ENCODE results near the gene HERPUD2. TPM values are rescaled to one million over a fixed set of nuclear protein-coding genes. Genes with fewer than 3 reads are reported as not detected.

HERPUD2 gene
- total RNA-seq, 1 donor from 2014 or later: 28.3 TPM

GRCh38 chr7:35720032-35720431, 25.1 kb upstream of the HERPUD2 start:
- no peaks in the 10 kb centered on the region for H3K27me3 Mint-ChIP-seq (ENCODE audit: low read depth)
- H3K4me1 Mint-ChIP-seq (ENCODE audit: low read depth): peaks cover 18% of the 10 kb centered on the region
- H3K27ac Mint-ChIP-seq (ENCODE audit: unreplicated experiment): no peak overlapping the region

DNA sequence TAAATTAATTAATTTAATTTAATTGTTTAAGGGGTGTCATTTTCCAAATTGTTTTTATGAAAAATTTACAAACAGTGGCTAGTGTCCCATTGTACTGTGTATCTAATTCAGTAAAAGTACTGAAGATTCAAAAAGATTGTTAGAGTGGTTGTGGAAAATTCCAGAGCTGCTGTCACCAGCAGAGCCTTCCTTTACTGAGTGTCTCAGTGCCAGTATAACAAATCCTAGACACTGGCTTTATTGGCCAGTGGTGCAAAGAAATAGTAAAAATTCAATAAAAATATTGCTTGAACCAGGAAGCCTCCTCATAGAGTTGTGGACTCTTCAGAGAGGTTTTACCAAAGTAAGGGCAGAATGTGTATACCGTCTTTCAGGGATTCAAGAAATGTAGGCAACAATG, 23.1 kb upstream of the HERPUD2 start:
- no peaks in the 10 kb centered on the region for H3K36me3 Mint-ChIP-seq (ENCODE audit: low read depth)
- H3K4me3 Mint-ChIP-seq (ENCODE audit: unreplicated experiment): no peak overlapping the region
- H3K9me3 Mint-ChIP-seq (ENCODE audit: low read depth): no peaks in the 10 kb centered on the region
- peaks cover 25% of the 10 kb centered on the region for H3K4me1 Mint-ChIP-seq (ENCODE audit: low read depth)
- DNase-seq (ENCODE audit: low spot score): no peak
- TF ChIP-seq, protein P1, sequence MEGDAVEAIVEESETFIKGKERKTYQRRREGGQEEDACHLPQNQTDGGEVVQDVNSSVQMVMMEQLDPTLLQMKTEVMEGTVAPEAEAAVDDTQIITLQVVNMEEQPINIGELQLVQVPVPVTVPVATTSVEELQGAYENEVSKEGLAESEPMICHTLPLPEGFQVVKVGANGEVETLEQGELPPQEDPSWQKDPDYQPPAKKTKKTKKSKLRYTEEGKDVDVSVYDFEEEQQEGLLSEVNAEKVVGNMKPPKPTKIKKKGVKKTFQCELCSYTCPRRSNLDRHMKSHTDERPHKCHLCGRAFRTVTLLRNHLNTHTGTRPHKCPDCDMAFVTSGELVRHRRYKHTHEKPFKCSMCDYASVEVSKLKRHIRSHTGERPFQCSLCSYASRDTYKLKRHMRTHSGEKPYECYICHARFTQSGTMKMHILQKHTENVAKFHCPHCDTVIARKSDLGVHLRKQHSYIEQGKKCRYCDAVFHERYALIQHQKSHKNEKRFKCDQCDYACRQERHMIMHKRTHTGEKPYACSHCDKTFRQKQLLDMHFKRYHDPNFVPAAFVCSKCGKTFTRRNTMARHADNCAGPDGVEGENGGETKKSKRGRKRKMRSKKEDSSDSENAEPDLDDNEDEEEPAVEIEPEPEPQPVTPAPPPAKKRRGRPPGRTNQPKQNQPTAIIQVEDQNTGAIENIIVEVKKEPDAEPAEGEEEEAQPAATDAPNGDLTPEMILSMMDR (IDR thresholded peaks at IDR 0.05): no peak
- no peaks in the 10 kb centered on the region for H3K27me3 Mint-ChIP-seq (ENCODE audit: low read depth)
- no peak overlapping the region for H3K27ac Mint-ChIP-seq (ENCODE audit: unreplicated experiment)

More at GRCh38 chr7:35720032-35720431, 25.1 kb upstream of the HERPUD2 start:
- no peak overlapping the region for H3K4me3 Mint-ChIP-seq (ENCODE audit: unreplicated experiment)
- TF ChIP-seq, protein P1 (IDR thresholded peaks at IDR 0.05): no peak
- H3K36me3 Mint-ChIP-seq (ENCODE audit: low read depth): no peaks in the 10 kb centered on the region
- DNase-seq (ENCODE audit: low spot score): no peak
- no peaks in the 10 kb centered on the region for H3K9me3 Mint-ChIP-seq (ENCODE audit: low read depth)

DNA sequence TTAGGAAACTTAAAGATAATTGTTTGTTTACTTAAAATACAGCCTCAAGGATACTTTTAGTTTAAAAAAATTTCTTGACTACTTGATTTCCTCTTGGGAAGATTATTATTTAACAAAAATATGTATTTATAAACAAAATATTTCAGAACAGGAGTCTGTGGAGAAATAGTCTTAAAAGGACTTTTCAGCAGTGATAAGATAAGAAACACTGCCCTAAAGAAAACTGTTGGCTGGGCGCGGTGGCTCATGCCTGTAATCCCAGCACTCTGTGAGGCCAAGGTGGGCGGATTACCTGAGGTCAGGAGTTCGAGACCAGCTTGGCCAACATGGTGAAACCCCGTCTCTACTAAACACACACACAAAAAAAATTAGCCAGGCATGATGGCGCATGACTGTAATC, 22.6 kb upstream of the HERPUD2 start:
- TF ChIP-seq, protein P1 (IDR thresholded peaks at IDR 0.05): no peak
- H3K36me3 Mint-ChIP-seq (ENCODE audit: low read depth): no peaks in the 10 kb centered on the region
- DNase-seq (ENCODE audit: low spot score): no peak
- H3K4me3 Mint-ChIP-seq (ENCODE audit: unreplicated experiment): peak overlapping the region; percentile 25
- no peaks in the 10 kb centered on the region for H3K9me3 Mint-ChIP-seq (ENCODE audit: low read depth)
- no peak overlapping the region for H3K27ac Mint-ChIP-seq (ENCODE audit: unreplicated experiment)
- no peaks in the 10 kb centered on the region for H3K27me3 Mint-ChIP-seq (ENCODE audit: low read depth)
- peaks cover 25% of the 10 kb centered on the region for H3K4me1 Mint-ChIP-seq (ENCODE audit: low read depth)

DNA sequence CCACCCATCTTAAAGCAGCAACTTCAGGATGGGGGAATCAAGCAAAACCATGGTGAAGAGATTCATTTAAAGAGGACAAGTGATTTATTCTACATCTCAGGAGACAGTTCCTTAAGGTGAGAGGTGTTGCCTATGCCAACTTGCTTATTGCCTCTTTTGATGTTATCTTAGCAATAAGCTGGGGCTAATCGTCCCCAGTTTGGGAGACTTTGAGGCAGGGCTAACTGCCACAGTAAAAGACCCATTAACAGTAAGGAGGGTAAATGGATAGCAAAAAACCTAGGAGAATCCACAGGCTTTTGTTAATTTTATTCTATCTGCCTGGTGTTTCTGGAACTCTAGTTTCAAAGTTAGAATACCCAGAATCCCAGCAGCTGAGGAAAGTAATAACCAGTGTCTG, 22.1 kb upstream of the HERPUD2 start:
- Mint-ChIP-seq H3K4me3 (ENCODE audit: unreplicated experiment) (peak overlapping the region; percentile 62), H3K4me1 (ENCODE audit: low read depth) (peaks cover 25% of the 10 kb centered on the region), H3K27me3 (ENCODE audit: low read depth) (no peaks in the 10 kb centered on the region), H3K27ac (ENCODE audit: unreplicated experiment) (peak overlapping the region; percentile 20), H3K36me3 (ENCODE audit: low read depth) (no peaks in the 10 kb centered on the region), H3K9me3 (ENCODE audit: low read depth) (no peaks in the 10 kb centered on the region)
- TF ChIP-seq, protein P1 (IDR thresholded peaks at IDR 0.05): no peak
- DNase-seq (ENCODE audit: low spot score): no peak

GRCh38 chr7:35716038-35716803, 21.3 kb upstream of the HERPUD2 start:
- H3K9me3 Mint-ChIP-seq (ENCODE audit: low read depth): no peaks in the 10 kb centered on the region
- no peaks in the 10 kb centered on the region for H3K27me3 Mint-ChIP-seq (ENCODE audit: low read depth)
- H3K36me3 Mint-ChIP-seq (ENCODE audit: low read depth): no peaks in the 10 kb centered on the region
- peak overlapping the region; percentile 50 for H3K27ac Mint-ChIP-seq (ENCODE audit: unreplicated experiment)
- no peak for DNase-seq (ENCODE audit: low spot score)
- peak overlapping the region; percentile 62 for H3K4me3 Mint-ChIP-seq (ENCODE audit: unreplicated experiment)
- peaks cover 25% of the 10 kb centered on the region for H3K4me1 Mint-ChIP-seq (ENCODE audit: low read depth)
- TF ChIP-seq, protein P1 (IDR thresholded peaks at IDR 0.05): no peak

Measured in chondrocyte (in vitro differentiated cells).